IPS-15b (cell line): ENCODE measurements around the gene PHLPP2.

ENCODE experiments used
- H3K27me3 ChIP-seq: one replicate; pipeline ENCODE4 v1.6.1; 2013; ENCODE audit warnings: low read length; ENCODE audit not compliant: control insufficient read depth, insufficient read depth
- H3K36me3 ChIP-seq: one replicate; pipeline ENCODE4 v1.6.1; 2013; ENCODE audit warnings: low read length; ENCODE audit not compliant: control insufficient read depth, insufficient read depth
- H3K4me1 ChIP-seq: one replicate; pipeline ENCODE4 v1.6.1; 2013; ENCODE audit warnings: mild to moderate bottlenecking, low read length; ENCODE audit not compliant: control insufficient read depth, insufficient read depth
- H3K4me3 ChIP-seq: one replicate; pipeline ENCODE4 v1.5.1; 2013; ENCODE audit warnings: low read depth, low read length
- H3K9ac ChIP-seq: one replicate; pipeline ENCODE4 v1.6.1; 2013; ENCODE audit warnings: low read depth, mild to moderate bottlenecking, low read length
- H3K9me3 ChIP-seq: one replicate; pipeline ENCODE4 v1.6.1; 2013; ENCODE audit warnings: mild to moderate bottlenecking, low read length; ENCODE audit not compliant: control insufficient read depth, insufficient read depth

PHLPP2 gene

DNA sequence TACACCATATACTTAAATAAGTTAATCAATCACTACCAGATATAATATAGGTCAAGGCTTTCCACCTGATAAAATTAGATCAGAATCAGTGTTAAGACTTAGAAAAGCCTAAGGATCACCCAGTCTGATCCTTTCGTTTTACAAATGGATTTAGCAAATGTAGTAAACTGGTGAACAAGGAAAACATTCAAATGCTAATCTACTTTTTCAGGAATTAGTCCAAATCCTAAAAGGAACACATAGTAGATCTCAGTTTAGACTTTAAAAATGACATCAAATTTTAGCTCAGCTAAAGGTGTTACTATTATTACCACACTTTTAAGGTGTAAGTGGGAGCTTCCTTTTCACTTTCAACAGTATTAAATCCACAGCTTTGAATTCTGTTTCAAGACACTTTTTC lies 12.0 kb downstream of the PHLPP2 start:
- no peak overlapping the region for H3K9ac ChIP-seq
- H3K4me3 ChIP-seq: no peak overlapping the region
- peaks cover 33% of the 10 kb centered on the region for H3K4me1 ChIP-seq
- H3K9me3 ChIP-seq: no peaks in the 10 kb centered on the region
- H3K27me3 ChIP-seq: no peaks in the 10 kb centered on the region
- H3K36me3 ChIP-seq: no peaks in the 10 kb centered on the region

DNA sequence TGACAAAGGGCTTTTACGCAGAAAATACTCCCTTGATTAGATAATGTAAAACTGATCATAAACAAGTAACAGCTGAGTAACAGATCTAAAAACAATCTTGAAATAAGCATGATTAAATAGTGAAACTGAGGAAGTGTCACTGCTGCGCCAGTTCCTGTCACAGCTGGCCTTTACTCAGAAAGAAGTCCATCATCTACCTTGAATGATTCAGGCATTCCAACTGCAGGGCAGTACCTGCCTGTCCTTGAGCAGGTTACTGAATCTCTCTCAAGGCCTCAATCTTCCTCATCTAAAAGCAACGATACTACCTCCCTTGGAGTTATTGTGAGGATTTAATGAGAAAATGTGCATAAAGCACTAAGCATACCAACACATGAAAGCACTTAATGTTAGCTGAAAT lies 12.7 kb downstream of the PHLPP2 start:
- no peak overlapping the region for H3K9ac ChIP-seq
- H3K9me3 ChIP-seq: no peaks in the 10 kb centered on the region
- peaks cover 36% of the 10 kb centered on the region for H3K4me1 ChIP-seq
- H3K36me3 ChIP-seq: no peaks in the 10 kb centered on the region
- H3K27me3 ChIP-seq: no peaks in the 10 kb centered on the region
- H3K4me3 ChIP-seq: no peak overlapping the region

GRCh38 chr16:71709229-71709781 lies 15.2 kb downstream of the PHLPP2 start:
- Histone ChIP-seq H3K4me3 (no peak overlapping the region), H3K9me3 (no peaks in the 10 kb centered on the region), H3K36me3 (no peaks in the 10 kb centered on the region), H3K9ac (no peak overlapping the region), H3K27me3 (no peaks in the 10 kb centered on the region), H3K4me1 (peaks cover 50% of the 10 kb centered on the region)

DNA sequence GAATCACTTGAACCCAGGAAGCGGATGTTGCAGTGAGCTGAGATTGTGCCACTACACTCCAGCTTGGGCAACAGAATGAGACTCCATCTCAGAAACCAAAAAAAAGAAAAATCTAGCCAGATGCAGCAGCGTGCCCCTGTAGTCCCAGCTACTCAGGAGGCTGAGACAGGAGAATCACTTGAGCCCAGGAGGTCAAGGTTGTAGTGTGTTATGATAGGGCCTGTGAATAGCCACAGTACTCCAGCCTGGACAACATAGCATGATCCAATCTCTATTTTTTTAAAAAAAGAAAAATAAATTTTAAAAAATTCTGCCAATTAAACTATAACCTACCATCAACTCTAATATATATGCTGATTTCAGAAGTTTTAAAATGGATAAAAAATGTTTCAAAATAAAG lies 15.8 kb downstream of the PHLPP2 start:
- H3K9ac ChIP-seq: no peak overlapping the region
- H3K4me3 ChIP-seq: no peak overlapping the region
- no peaks in the 10 kb centered on the region for H3K36me3 ChIP-seq
- H3K4me1 ChIP-seq: peaks cover 50% of the 10 kb centered on the region
- H3K9me3 ChIP-seq: no peaks in the 10 kb centered on the region
- H3K27me3 ChIP-seq: no peaks in the 10 kb centered on the region

- Histone ChIP-seq H3K4me1 (peaks cover 40% of the 10 kb centered on the region), H3K4me3 (no peak overlapping the region), H3K9me3 (no peaks in the 10 kb centered on the region), H3K27me3 (no peaks in the 10 kb centered on the region), H3K36me3 (no peaks in the 10 kb centered on the region), H3K9ac (no peak overlapping the region)
These were observed 17.3 kb downstream of the PHLPP2 start for GRCh38 chr16:71707199-71707598.

- no peak overlapping the region for H3K9ac ChIP-seq
These were observed 18.5 kb downstream of the PHLPP2 start for GRCh38 chr16:71706046-71706445.

GRCh38 chr16:71703333-71703732 lies 21.2 kb downstream of the PHLPP2 start:
- Histone ChIP-seq H3K4me3 (no peak overlapping the region), H3K9ac (no peak overlapping the region), H3K27me3 (no peaks in the 10 kb centered on the region), H3K36me3 (peaks cover 3% of the 10 kb centered on the region), H3K4me1 (peaks cover 24% of the 10 kb centered on the region), H3K9me3 (no peaks in the 10 kb centered on the region)

More at GRCh38 chr16:71706046-71706445, 18.5 kb downstream of the PHLPP2 start:
- Histone ChIP-seq H3K9me3 (no peaks in the 10 kb centered on the region), H3K27me3 (no peaks in the 10 kb centered on the region), H3K36me3 (no peaks in the 10 kb centered on the region), H3K4me3 (no peak overlapping the region), H3K4me1 (peaks cover 34% of the 10 kb centered on the region)

DNA sequence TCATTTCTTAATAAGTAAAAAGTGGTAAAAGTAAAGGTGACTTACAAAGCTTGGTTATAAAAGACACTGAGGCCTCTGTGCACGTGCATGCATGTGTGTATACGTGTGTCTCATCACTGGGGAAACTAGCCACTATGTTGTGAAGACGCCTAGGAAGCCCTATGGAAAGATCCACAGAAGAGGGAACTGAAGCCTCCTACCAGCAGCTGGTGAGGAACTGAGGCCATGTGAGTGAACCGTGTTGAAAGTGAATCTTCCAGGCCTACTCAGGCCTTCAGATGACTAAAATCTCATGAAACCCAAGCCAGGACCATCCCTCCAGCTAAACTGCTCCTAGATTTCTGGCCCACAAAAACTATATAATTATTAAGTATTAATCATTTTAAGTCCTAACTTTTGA lies 23.7 kb downstream of the PHLPP2 start:
- no peaks in the 10 kb centered on the region for H3K9me3 ChIP-seq
- H3K4me1 ChIP-seq: peaks cover 7% of the 10 kb centered on the region
- no peak overlapping the region for H3K9ac ChIP-seq
- no peaks in the 10 kb centered on the region for H3K27me3 ChIP-seq
- peaks cover 3% of the 10 kb centered on the region for H3K36me3 ChIP-seq
- no peak overlapping the region for H3K4me3 ChIP-seq

- Histone ChIP-seq H3K9ac (no peak overlapping the region), H3K9me3 (no peaks in the 10 kb centered on the region), H3K4me3 (no peak overlapping the region), H3K27me3 (no peaks in the 10 kb centered on the region), H3K36me3 (peaks cover 3% of the 10 kb centered on the region), H3K4me1 (no peaks in the 10 kb centered on the region)
These were observed 26.0 kb downstream of the PHLPP2 start for GRCh38 chr16:71698491-71698890.

DNA sequence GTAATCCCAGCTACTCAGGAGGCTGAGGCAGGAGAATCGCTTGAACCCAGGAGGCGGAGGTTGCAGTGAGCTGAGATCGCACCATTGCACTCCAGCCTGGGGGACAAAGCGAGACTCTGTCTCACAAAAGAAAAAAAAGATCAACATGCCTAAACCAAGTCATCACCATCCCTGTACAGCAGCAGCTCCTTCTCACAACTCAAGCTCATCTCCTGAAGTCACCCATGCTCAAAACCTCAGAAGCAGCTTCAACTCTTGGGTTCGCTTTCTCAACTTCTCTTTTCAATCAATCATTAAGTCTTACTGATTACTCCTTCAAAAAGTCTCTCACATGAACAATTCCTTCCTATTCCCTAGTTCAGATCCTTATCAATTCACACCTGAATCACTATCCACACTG lies 31.3 kb downstream of the PHLPP2 start:
- Histone ChIP-seq H3K4me3 (no peak overlapping the region), H3K9ac (no peak overlapping the region), H3K9me3 (no peaks in the 10 kb centered on the region), H3K27me3 (no peaks in the 10 kb centered on the region), H3K36me3 (no peaks in the 10 kb centered on the region), H3K4me1 (no peaks in the 10 kb centered on the region)

- H3K27me3 ChIP-seq: no peaks in the 10 kb centered on the region
- H3K4me3 ChIP-seq: no peak overlapping the region
- H3K4me1 ChIP-seq: no peaks in the 10 kb centered on the region
- H3K9ac ChIP-seq: no peak overlapping the region
- H3K36me3 ChIP-seq: no peaks in the 10 kb centered on the region
- H3K9me3 ChIP-seq: no peaks in the 10 kb centered on the region
These were observed 34.6 kb downstream of the PHLPP2 start for GRCh38 chr16:71689901-71690300.

DNA sequence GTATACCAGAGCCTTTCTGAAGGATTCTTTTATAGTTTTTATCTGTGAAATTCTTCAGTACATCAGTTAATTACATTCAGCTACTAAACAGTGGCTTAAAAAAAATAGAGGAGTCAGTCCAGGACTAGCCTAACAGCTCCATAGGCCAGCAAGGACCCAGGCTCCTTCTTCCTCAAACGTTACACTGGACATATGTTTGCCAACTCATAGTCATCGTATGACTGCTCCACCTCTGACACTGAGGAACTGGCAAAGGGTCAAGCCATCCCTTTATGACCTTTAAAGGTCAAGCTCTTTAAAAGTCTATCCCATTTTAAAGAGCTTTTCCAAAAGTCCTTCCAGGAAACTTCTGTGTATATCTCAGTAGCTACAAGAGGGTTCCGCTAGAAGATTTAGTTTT lies 36.6 kb downstream of the PHLPP2 start:
- H3K4me1 ChIP-seq: no peaks in the 10 kb centered on the region
- no peaks in the 10 kb centered on the region for H3K9me3 ChIP-seq
- H3K9ac ChIP-seq: no peak overlapping the region
- no peaks in the 10 kb centered on the region for H3K36me3 ChIP-seq
- H3K27me3 ChIP-seq: no peaks in the 10 kb centered on the region
- no peak overlapping the region for H3K4me3 ChIP-seq
